G401 (cell line): ENCODE data around the gene POTEH. TPM values are rescaled to one million over a fixed set of nuclear protein-coding genes. Genes with fewer than 3 reads are reported as not detected.
"Not testable (repeated sequence)": the region's sequence is repeated elsewhere in the genome, so short reads cannot be mapped to it uniquely, and the experiment has no call there.

Source experiments
- DNase-seq: peaks from one replicate; pipeline ENCODE4 v3.0.0-alpha.2; 2015; ENCODE audit warnings: low spot score
- in situ Hi-C: cut with HindIII; loops from 2 replicates; pipeline ENCODE4 v1.10.0; 2016; ENCODE audit warnings: low sequenced_read_pairs, mixed read lengths
- total RNA-seq: library from RNA; depleted of rRNA; stranded (reverse); fragments of >200 nt; shearing (Covaris generic); gene quantifications from 2 replicates; pipeline ENCODE4 v1.2.3, GENCODE V29; 2014; rRNA removed

Gene POTEH
- total RNA-seq, 1 experiment from 2014 or later: not detected

DNA sequence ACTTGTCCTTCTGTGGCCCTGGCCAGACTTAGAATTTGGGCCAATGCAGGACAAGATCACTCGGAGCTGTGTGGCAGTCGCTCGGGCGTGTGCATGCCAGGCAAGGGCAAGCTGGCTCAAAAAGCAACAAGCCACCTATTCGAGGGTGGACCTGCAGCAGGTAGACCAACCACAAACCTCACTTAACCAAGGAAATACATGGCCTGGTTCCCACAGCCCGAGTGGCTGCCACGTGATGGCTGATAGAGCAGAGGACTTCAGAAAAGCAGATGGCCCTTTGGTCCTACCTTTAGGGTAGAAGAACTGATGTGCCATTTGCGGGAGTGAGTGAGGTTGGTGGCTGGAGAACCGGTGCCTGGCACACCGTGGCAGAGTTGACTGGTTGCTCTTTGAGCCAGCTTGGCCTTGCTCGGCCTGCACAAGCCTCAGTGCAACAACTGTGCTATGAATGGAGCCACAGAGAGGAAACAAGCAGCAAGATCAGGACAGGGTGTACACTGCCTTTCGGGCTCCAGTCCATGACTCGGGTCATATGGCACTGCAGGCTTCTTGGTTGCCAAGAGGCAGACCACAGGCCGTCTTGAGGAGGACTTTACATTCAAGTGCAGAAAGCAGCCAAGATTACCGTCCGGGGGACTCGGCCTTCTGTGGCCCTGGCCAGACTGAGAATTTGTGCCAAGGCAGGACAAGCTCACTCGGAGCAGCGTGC lies 39.5 kb downstream of the POTEH start:
- DNase-seq, in situ Hi-C loops: not testable (repeated sequence)

DNA sequence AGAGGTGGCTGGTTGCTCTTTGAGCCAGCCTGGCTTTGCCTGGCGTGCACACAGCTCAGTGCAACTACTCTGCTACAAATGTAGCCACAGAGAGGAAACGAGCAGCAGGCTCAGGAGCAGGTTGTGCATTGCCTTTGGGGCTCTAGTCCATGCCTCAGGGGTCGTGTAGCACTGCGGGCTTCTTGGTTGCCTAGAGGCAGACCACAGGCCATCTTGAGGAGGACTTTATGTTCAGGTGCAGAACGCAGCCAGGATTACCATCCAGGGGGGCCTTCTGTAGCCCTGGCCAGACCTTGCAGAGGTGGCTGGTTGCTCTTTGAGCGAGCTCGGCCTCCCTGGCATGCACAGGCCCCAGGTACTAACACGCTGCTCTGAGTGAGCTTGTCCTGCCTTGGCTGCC lies 41.2 kb downstream of the POTEH start:
- in situ Hi-C loops: not testable (repeated sequence)

GRCh38 chr22:15734411-15734810 lies 44.6 kb downstream of the POTEH start:
- in situ Hi-C loops: not testable (repeated sequence)

More for the DNA sequence above, 41.2 kb downstream of the POTEH start:
- not testable (repeated sequence) for DNase-seq

GRCh38 chr22:15738157-15738908 lies 48.5 kb downstream of the POTEH start:
- in situ Hi-C loops: not testable (repeated sequence)

More at GRCh38 chr22:15734411-15734810, 44.6 kb downstream of the POTEH start:
- DNase-seq: not testable (repeated sequence)

GRCh38 chr22:15738909-15739391 lies 49.1 kb downstream of the POTEH start:
- in situ Hi-C loops, DNase-seq: not testable (repeated sequence)

More at GRCh38 chr22:15738157-15738908, 48.5 kb downstream of the POTEH start:
- DNase-seq: not testable (repeated sequence)

DNA sequence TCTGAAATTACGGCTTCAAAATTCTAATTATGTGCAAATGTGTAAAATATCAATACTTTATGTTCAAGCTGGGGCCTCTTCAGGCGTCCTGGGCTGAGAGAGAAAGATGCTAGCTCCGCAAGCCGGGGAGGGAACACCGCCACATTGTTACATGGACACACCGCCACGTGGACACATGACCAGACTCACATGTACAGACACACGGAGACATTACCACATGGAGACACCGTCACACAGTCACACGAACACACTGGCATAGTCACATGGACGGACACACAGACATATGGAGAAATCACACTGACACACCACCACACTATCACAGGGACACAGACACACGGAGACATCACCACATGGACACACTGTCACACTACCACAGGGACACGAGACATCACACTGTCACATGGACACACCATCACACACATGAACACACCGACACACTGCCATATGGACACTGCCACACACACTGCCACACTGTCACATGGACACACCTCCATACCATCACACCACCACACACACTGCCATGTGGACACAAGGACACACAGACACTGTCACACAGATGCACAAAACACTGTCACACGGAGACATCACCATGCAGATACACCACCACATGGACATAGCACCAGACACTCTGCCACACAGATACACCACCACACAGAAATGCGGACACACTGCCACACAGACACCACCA lies 58.0 kb downstream of the POTEH start:
- DNase-seq, in situ Hi-C loops: not testable (repeated sequence)

DNA sequence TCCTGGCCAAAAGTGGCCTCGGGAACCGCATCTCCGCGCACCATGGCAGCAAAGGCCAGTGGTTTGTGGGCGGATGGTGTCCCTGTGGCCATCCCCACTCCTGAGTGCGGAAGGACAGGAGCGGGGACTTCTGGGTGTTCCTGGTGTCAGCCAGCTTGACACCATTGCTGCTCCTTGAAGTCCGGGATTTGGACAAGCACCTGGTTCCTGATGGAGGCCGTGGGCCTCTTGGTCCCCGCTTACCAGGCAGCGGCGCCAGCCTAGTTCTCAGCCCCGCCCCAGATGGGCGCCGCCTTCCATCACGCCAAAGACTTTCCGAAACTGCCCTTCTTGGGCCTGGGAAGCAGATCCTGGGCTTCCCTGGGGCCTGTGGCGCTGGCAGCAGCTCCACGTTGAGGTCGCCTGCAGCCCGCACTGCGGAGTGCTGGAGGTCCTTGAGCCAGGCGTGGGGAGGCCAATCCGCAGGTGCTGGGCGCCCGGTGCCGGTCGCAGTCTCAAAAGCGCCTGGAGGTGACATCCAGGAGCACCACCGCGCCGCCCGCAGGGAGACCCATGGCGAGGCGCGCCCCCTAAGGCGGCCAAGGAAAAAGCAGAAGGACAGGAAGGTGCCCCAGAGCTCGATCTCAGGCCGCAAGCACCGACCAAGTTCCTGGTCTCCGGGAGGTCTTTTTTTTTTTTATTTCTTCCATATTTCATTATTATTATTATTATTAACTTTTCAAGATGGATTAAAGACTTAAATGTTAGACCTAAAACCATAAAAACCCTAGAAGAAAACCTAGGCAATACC lies 59.5 kb downstream of the POTEH start:
- in situ Hi-C loops: not testable (repeated sequence)

GRCh38 chr22:15759443-15760097 lies 69.7 kb downstream of the POTEH start:
- DNase-seq, in situ Hi-C loops: not testable (repeated sequence)

More for the DNA sequence above, 59.5 kb downstream of the POTEH start:
- not testable (repeated sequence) for DNase-seq

- DNase-seq, in situ Hi-C loops: not testable (repeated sequence)
Measured at GRCh38 chr22:15760388-15761150, 70.7 kb downstream of the POTEH start.

- DNase-seq, in situ Hi-C loops: not testable (repeated sequence)
Measured at GRCh38 chr22:15761151-15761777, 71.4 kb downstream of the POTEH start.

DNA sequence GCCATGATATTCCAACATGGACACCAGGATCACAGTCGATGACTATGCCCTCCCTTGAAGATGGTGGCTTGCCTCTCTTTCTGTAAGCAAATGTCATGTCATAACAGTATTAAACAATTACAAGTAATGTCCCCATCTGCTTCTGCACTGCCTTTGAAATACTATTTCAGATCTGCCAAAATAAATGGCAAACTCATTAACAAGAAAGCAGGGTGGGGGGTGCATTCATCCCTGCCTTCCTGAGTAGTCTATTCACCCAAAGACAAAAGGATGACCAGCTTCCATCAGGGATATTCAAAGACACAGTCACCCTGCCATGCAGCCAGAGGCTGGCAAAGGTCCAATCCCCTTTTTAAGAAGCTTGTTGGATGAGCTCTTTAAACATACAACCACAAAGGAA lies 73.7 kb downstream of the POTEH start:
- in situ Hi-C loops: not testable (repeated sequence)

More for the DNA sequence above, 73.7 kb downstream of the POTEH start:
- DNase-seq: not testable (repeated sequence)

Other genes starting within 250 kb of the POTEH start
- not detected in 2 replicates for gene OR11H1, start 161.8 kb upstream of the POTEH start, total RNA-seq